H9 (cell line): ENCODE data around the gene RIOK3. TPM values are rescaled to one million over a fixed set of nuclear protein-coding genes. Genes with fewer than 3 reads are reported as not detected.

Experiments used
- DNase-seq: peaks from one replicate; pipeline ENCODE4 v3.0.0-alpha.2; 2017
- H2AFZ ChIP-seq: one replicate; pipeline ENCODE4 v1.6.1; 2013; ENCODE audit warnings: mild to moderate bottlenecking, low read length, control low read depth, moderate library complexity
- H2AK5ac ChIP-seq: 2 replicates; pipeline ENCODE4 v1.6.1; 2013; ENCODE audit warnings: low read length, control low read depth, mixed read lengths; ENCODE audit not compliant: insufficient read length
- H2BK120ac ChIP-seq: one replicate; pipeline ENCODE4 v1.6.1; 2013; ENCODE audit warnings: low read depth, mild to moderate bottlenecking, low read length, control low read depth, inconsistent platforms; ENCODE audit not compliant: poor library complexity, severe bottlenecking
- H2BK12ac ChIP-seq: 2 replicates; pipeline ENCODE4 v1.6.1; 2013; ENCODE audit warnings: low read length, control low read depth, mixed read lengths, low read depth; ENCODE audit not compliant: insufficient read length
- H2BK15ac ChIP-seq: 2 replicates; pipeline ENCODE4 v1.6.1; 2013; ENCODE audit warnings: low read depth, low read length, control low read depth
- H2BK20ac ChIP-seq: one replicate; pipeline ENCODE4 v1.6.1; 2013; ENCODE audit warnings: low read depth, mild to moderate bottlenecking, low read length, control low read depth, inconsistent platforms; ENCODE audit not compliant: poor library complexity, severe bottlenecking
- H2BK5ac ChIP-seq: 2 replicates; pipeline ENCODE4 v1.6.1; 2013; ENCODE audit warnings: low read length, control low read depth, mixed read lengths; ENCODE audit not compliant: insufficient read length
- H3K14ac ChIP-seq: 2 replicates; pipeline ENCODE4 v1.6.1; 2013; ENCODE audit warnings: low read length, control low read depth; ENCODE audit not compliant: insufficient read depth
- H3K18ac ChIP-seq: 2 replicates; pipeline ENCODE4 v1.6.1; 2013; ENCODE audit warnings: low read depth, mild to moderate bottlenecking, mixed read lengths, low read length, control low read depth; ENCODE audit not compliant: insufficient read length
- H3K23ac ChIP-seq: 2 replicates; pipeline ENCODE4 v1.6.1; 2013; ENCODE audit warnings: low read length, control low read depth, mixed read lengths, low read depth; ENCODE audit not compliant: insufficient read length
- H3K23me2 ChIP-seq: 2 replicates; pipeline ENCODE4 v1.6.1; 2013; ENCODE audit warnings: low read depth, mild to moderate bottlenecking, mixed read lengths, low read length, control low read depth; ENCODE audit not compliant: insufficient read length, poor library complexity, severe bottlenecking
- H3K27ac ChIP-seq: 2 replicates; pipeline ENCODE4 v1.5.1; 2013; ENCODE audit warnings: low read length, control low read depth, mixed read lengths, low read depth; ENCODE audit not compliant: insufficient read length
- H3K27me3 ChIP-seq: 2 replicates; pipeline ENCODE4 v1.6.1; 2013; ENCODE audit warnings: low read length, control low read depth, inconsistent platforms; ENCODE audit not compliant: insufficient read depth
- H3K4ac ChIP-seq: 2 replicates; pipeline ENCODE4 v1.6.1; 2013; ENCODE audit warnings: low read depth, mild to moderate bottlenecking, control low read depth, inconsistent platforms, low read length, moderate library complexity
- H3K4me1 ChIP-seq: 2 replicates; pipeline ENCODE4 v1.6.1; 2013; ENCODE audit warnings: low read length, control low read depth, inconsistent platforms; ENCODE audit not compliant: insufficient read depth
- H3K4me2 ChIP-seq: 2 replicates; pipeline ENCODE4 v1.6.1; 2013; ENCODE audit warnings: low read length, control low read depth, mixed read lengths; ENCODE audit not compliant: insufficient read length, insufficient read depth
- H3K56ac ChIP-seq: 2 replicates; pipeline ENCODE4 v1.6.1; 2013; ENCODE audit warnings: low read depth, mild to moderate bottlenecking, mixed read lengths, low read length, control low read depth; ENCODE audit not compliant: insufficient read length
- H3K79me1 ChIP-seq: 2 replicates; pipeline ENCODE4 v1.6.1; 2013; ENCODE audit warnings: low read depth, mild to moderate bottlenecking, moderate library complexity, low read length, control low read depth, inconsistent platforms; ENCODE audit not compliant: insufficient read depth, poor library complexity, severe bottlenecking
- H3K79me2 ChIP-seq: 2 replicates; pipeline ENCODE4 v1.6.1; 2013; ENCODE audit warnings: low read length, control low read depth, inconsistent platforms; ENCODE audit not compliant: insufficient read depth
- H3K9ac ChIP-seq: 2 replicates; pipeline ENCODE4 v1.6.1; 2013; ENCODE audit warnings: low read length, control low read depth, mixed read lengths; ENCODE audit not compliant: insufficient read length; ENCODE audit errors: extremely low read depth
- H3K9me3 ChIP-seq: one replicate; pipeline ENCODE4 v1.6.1; 2013; ENCODE audit warnings: low read depth, low read length, inconsistent platforms; ENCODE audit not compliant: control insufficient read depth
- H3T11ph ChIP-seq: one replicate; pipeline ENCODE4 v1.6.1; 2013; ENCODE audit warnings: mild to moderate bottlenecking, low read length, control low read depth, inconsistent platforms
- H4K20me1 ChIP-seq: one replicate; pipeline ENCODE4 v1.6.1; 2013; ENCODE audit not compliant: control insufficient read depth, insufficient read length, insufficient read depth
- H4K5ac ChIP-seq: 2 replicates; pipeline ENCODE4 v1.6.1; 2013; ENCODE audit warnings: low read depth, mild to moderate bottlenecking, mixed read lengths, low read length, control low read depth; ENCODE audit not compliant: insufficient read length
- H4K8ac ChIP-seq: replicated peaks from 2 replicates; pipeline ENCODE4 v1.6.1; 2013; ENCODE audit warnings: low read length, control low read depth, mixed read lengths, low read depth; ENCODE audit not compliant: insufficient read length
- H4K91ac ChIP-seq: 2 replicates; pipeline ENCODE4 v1.6.1; 2013; ENCODE audit warnings: low read depth, mild to moderate bottlenecking, moderate library complexity, mixed read lengths, low read length, control low read depth; ENCODE audit not compliant: insufficient read length
- H3K27ac Mint-ChIP-seq, 3 experiments: 2 replicates in 2 of 3; 3 replicates in 1 of 3; pipeline ENCODE4 v1.8.0; 2020 to 2021; ENCODE audit warnings: mixed read lengths in 3 of 3, mild to moderate bottlenecking in 1 of 3, moderate library complexity in 1 of 3
- H3K27me3 Mint-ChIP-seq: 2 replicates; pipeline ENCODE4 v1.8.0; 2021; ENCODE audit warnings: low read depth, mild to moderate bottlenecking, moderate library complexity, mixed read lengths
- H3K36me3 Mint-ChIP-seq, 3 experiments: 2 replicates in 2 of 3; 3 replicates in 1 of 3; pipeline ENCODE4 v1.8.0; 2020 to 2021; ENCODE audit warnings: low read depth in 3 of 3, mixed read lengths in 3 of 3; ENCODE audit not compliant: insufficient read depth in 1 of 3
- H3K4me1 Mint-ChIP-seq, 2 experiments: 2 replicates each; pipeline ENCODE4 v1.8.0; 2020; ENCODE audit warnings: mixed read lengths in 2 of 2
- H3K4me3 Mint-ChIP-seq, 2 experiments: 2 replicates in 1 of 2; 3 replicates in 1 of 2; pipeline ENCODE4 v1.8.0; 2020 to 2021; ENCODE audit warnings: mild to moderate bottlenecking in 2 of 2, mixed read lengths in 2 of 2, moderate library complexity in 1 of 2
- H3K9me3 Mint-ChIP-seq, 2 experiments: 2 replicates in 1 of 2; 3 replicates in 1 of 2; pipeline ENCODE4 v1.8.0; 2020; ENCODE audit warnings: mild to moderate bottlenecking in 2 of 2, mixed read lengths in 2 of 2, moderate library complexity in 1 of 2
- WGBS: extraction: QIAGEN DNeasy Blood & Tissue Kit; methylation state at CpG from one replicate; pipeline ENCODE4 v1.1.7; 2013; ENCODE audit warnings: missing lambda C conversion rate, low lambda C conversion rate, mixed read lengths; ENCODE audit not compliant: insufficient read length; ENCODE audit errors: extremely low coverage; 5-methylcytosine and 5-hydroxymethylcytosine counted together
- total RNA-seq: library from RNA; stranded (reverse); gene quantifications from 2 replicates; pipeline ENCODE4 v1.2.1, GENCODE V29; 2021
- TF ChIP-seq, protein P1 (sequence below): fragments of 200-600 bp; sonication (generic); conservative IDR thresholded peaks from 3 replicates; pipeline ENCODE4 v1.8.0; 2021; ENCODE audit warnings: antibody characterized with exemption, mild to moderate bottlenecking

The RIOK3 gene
- total RNA-seq, 1 experiment from 2014 or later, result 34.6 TPM

- no peak overlapping the region for H2BK20ac ChIP-seq
- no peaks in the 10 kb centered on the region for H3K4me1 ChIP-seq
- Mint-ChIP-seq H3K9me3 (no peaks in the 10 kb centered on the region), H3K27me3 (no peaks in the 10 kb centered on the region), H3K27ac (no peak overlapping the region), H3K4me3 (no peak overlapping the region), H3K4me1 (peaks cover 0 to 3% of the 10 kb centered on the region in 2 experiments; a peak in 2 of 4 replicates), H3K36me3 (peaks cover 4 to 25% (median 18%) of the 10 kb centered on the region in 3 experiments; a peak in 6 of 7 replicates)
- no peak overlapping the region for H3K56ac ChIP-seq
- TF ChIP-seq, protein P1, sequence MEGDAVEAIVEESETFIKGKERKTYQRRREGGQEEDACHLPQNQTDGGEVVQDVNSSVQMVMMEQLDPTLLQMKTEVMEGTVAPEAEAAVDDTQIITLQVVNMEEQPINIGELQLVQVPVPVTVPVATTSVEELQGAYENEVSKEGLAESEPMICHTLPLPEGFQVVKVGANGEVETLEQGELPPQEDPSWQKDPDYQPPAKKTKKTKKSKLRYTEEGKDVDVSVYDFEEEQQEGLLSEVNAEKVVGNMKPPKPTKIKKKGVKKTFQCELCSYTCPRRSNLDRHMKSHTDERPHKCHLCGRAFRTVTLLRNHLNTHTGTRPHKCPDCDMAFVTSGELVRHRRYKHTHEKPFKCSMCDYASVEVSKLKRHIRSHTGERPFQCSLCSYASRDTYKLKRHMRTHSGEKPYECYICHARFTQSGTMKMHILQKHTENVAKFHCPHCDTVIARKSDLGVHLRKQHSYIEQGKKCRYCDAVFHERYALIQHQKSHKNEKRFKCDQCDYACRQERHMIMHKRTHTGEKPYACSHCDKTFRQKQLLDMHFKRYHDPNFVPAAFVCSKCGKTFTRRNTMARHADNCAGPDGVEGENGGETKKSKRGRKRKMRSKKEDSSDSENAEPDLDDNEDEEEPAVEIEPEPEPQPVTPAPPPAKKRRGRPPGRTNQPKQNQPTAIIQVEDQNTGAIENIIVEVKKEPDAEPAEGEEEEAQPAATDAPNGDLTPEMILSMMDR, result no peak
- no peak overlapping the region for H2AFZ ChIP-seq
- H3K9ac ChIP-seq, result no peak overlapping the region
- H3K79me1 ChIP-seq, result no peaks in the 10 kb centered on the region
- no CpG with 5 or more reads among the region's 7 CpGs for WGBS
- no peaks in the 10 kb centered on the region for H3K23me2 ChIP-seq
- H4K91ac ChIP-seq, result no peak overlapping the region
- no peak overlapping the region for H3K4ac ChIP-seq
- no peak overlapping the region for H4K8ac ChIP-seq
- H3K79me2 ChIP-seq, result 0 out of 2 replicates have a peak, but pooled peaks cover 1% of the 10 kb centered on the region
- no peak overlapping the region for H2BK5ac ChIP-seq
- no peak overlapping the region for H3K18ac ChIP-seq
- H3T11ph ChIP-seq, result no peak overlapping the region
- H4K20me1 ChIP-seq, result no peaks in the 10 kb centered on the region
- H3K14ac ChIP-seq, result no peak overlapping the region
- no peak overlapping the region for H3K23ac ChIP-seq
- H3K27me3 ChIP-seq, result no peaks in the 10 kb centered on the region
- H3K27ac ChIP-seq, result no peak overlapping the region
- H2BK120ac ChIP-seq, result no peak overlapping the region
- no peaks in the 10 kb centered on the region for H3K9me3 ChIP-seq
- no peak overlapping the region for H4K5ac ChIP-seq
- DNase-seq, result no peak
- H2BK15ac ChIP-seq, result no peak overlapping the region
- H3K4me2 ChIP-seq, result no peak overlapping the region
- no peak overlapping the region for H2AK5ac ChIP-seq
- no peak overlapping the region for H2BK12ac ChIP-seq
These were observed 6.4 kb downstream of the RIOK3 start for GRCh38 chr18:23459530-23459921.
